ENCODE measurements around the gene CASP7.

The CASP7 gene

DNA sequence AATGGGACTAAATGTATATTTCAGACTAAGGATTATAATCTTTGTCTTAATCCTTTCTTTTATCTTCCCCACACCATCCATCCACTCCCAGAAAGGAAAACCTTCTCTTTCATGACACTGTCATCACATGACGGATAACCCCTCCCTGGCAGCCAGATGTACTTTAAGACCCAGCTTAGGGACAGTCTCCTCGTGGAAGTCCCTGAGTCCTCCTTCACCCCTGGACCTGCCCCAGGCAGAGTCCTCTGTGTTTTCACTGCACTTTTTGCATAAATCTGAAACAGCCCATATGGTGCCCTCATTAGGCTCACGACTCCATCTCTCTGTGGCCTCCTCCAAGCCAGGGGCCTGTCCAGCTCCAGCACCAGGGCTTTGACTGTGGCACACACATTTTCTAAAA is 31.9 kb upstream of the CASP7 start:
- H2BK120ac ChIP-seq (ENCODE audit: low read depth, low read length) = no peak overlapping the region
- H3K14ac ChIP-seq (ENCODE audit: low read length in 2 of 2) = no peak overlapping the region
- no peak overlapping the region for H4K8ac ChIP-seq (ENCODE audit: low read length)
- no peak overlapping the region for H3K23ac ChIP-seq (ENCODE audit: low read length in 2 of 2)
- no peak overlapping the region for H2BK15ac ChIP-seq (ENCODE audit: low read depth, poor library complexity, severe bottlenecking)
- no peak overlapping the region for H4K91ac ChIP-seq (ENCODE audit: low read length)
- H3K27ac ChIP-seq (ENCODE audit: low read length, poor library complexity, severe bottlenecking) = no peak overlapping the region
- H3K4me1 ChIP-seq (ENCODE audit: control insufficient read depth, insufficient read depth, low read depth, low read length) = no peaks in the 10 kb centered on the region
- H2AFZ ChIP-seq (ENCODE audit: low read depth, low read length) = no peak overlapping the region
- no peaks in the 10 kb centered on the region for H3K9me3 ChIP-seq (ENCODE audit: control insufficient read depth, low read length)
- no peak overlapping the region for H2BK12ac ChIP-seq (ENCODE audit: low read length in 2 of 2)
- no peak overlapping the region for H3K18ac ChIP-seq (ENCODE audit: low read depth in 1 of 2, low read length in 2 of 2)
- WGBS = 83% methylated on average over 3 of the region's 3 CpGs
- H3K4ac ChIP-seq (ENCODE audit: low read depth in 1 of 2, low read length in 2 of 2) = no peak overlapping the region
- H3K36me3 ChIP-seq (ENCODE audit: control insufficient read depth in 1 of 2, insufficient read depth in 2 of 2, low read depth in 1 of 2, low read length in 2 of 2) = no peaks in the 10 kb centered on the region
- no peaks in the 10 kb centered on the region for H3K27me3 ChIP-seq (ENCODE audit: control insufficient read depth in 1 of 2, insufficient read depth in 1 of 2, low read length in 2 of 2)
- no peak for DNase-seq
- no peak overlapping the region for H3K9ac ChIP-seq (ENCODE audit: low read length)
- no peak overlapping the region for H2BK5ac ChIP-seq (ENCODE audit: low read depth, low read length, poor library complexity, severe bottlenecking)
- no peaks in the 10 kb centered on the region for H3K79me1 ChIP-seq (replicated peaks; ENCODE audit: low read length, poor library complexity, severe bottlenecking)
- H3K4me3 ChIP-seq (ENCODE audit: insufficient read depth in 1 of 2, low read depth in 1 of 2, low read length in 2 of 2) = no peak overlapping the region
- H3K4me2 ChIP-seq (ENCODE audit: low read length, poor library complexity, severe bottlenecking) = no peak overlapping the region
- no peak overlapping the region for H2AK5ac ChIP-seq (ENCODE audit: low read length, severe bottlenecking)

DNA sequence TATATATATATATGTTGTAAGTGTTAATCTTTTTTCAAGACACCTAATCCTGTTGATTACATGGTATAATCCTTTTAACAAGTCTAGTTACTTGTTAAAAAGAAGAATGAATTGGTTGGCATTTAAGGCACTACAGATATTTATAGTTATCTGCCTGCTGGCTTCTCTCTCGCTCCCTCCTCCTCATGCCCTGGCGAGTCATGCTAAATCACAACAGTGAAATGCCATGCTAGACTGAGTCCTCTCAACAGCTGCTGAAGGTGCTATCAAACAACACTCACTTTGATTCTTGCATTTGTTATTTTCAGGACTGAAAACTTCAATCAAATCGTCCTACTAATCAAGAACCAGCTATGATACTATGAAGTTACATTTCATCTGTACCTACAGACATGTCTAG is 31.2 kb upstream of the CASP7 start:
- Histone ChIP-seq H3K4me1 (ENCODE audit: control insufficient read depth, insufficient read depth, low read depth, low read length) (no peaks in the 10 kb centered on the region), H3K14ac (ENCODE audit: low read length in 2 of 2) (no peak overlapping the region), H3K4me2 (ENCODE audit: low read length, poor library complexity, severe bottlenecking) (no peak overlapping the region), H3K23ac (ENCODE audit: low read length in 2 of 2) (no peak overlapping the region), H2BK15ac (ENCODE audit: low read depth, poor library complexity, severe bottlenecking) (no peak overlapping the region), H3K4me3 (ENCODE audit: insufficient read depth in 1 of 2, low read depth in 1 of 2, low read length in 2 of 2) (no peak overlapping the region), H3K9me3 (ENCODE audit: control insufficient read depth, low read length) (no peaks in the 10 kb centered on the region), H2BK120ac (ENCODE audit: low read depth, low read length) (no peak overlapping the region), H3K79me1 (replicated peaks; ENCODE audit: low read length, poor library complexity, severe bottlenecking) (no peaks in the 10 kb centered on the region), H3K27me3 (ENCODE audit: control insufficient read depth in 1 of 2, insufficient read depth in 1 of 2, low read length in 2 of 2) (peaks cover 0 to 2% of the 10 kb centered on the region in 2 experiments), H3K18ac (ENCODE audit: low read depth in 1 of 2, low read length in 2 of 2) (no peak overlapping the region), H4K8ac (ENCODE audit: low read length) (no peak overlapping the region), H3K9ac (ENCODE audit: low read length) (no peak overlapping the region), H2AFZ (ENCODE audit: low read depth, low read length) (no peak overlapping the region), H3K36me3 (ENCODE audit: control insufficient read depth in 1 of 2, insufficient read depth in 2 of 2, low read depth in 1 of 2, low read length in 2 of 2) (no peaks in the 10 kb centered on the region), H4K91ac (ENCODE audit: low read length) (no peak overlapping the region), H2BK12ac (ENCODE audit: low read length in 2 of 2) (no peak overlapping the region), H2AK5ac (ENCODE audit: low read length, severe bottlenecking) (no peak overlapping the region), H3K4ac (ENCODE audit: low read depth in 1 of 2, low read length in 2 of 2) (no peak overlapping the region), H3K27ac (ENCODE audit: low read length, poor library complexity, severe bottlenecking) (no peak overlapping the region), H2BK5ac (ENCODE audit: low read depth, low read length, poor library complexity, severe bottlenecking) (no peak overlapping the region)
- WGBS = 84% methylated on average over 3 of the region's 3 CpGs
- DNase-seq = no peak

DNA sequence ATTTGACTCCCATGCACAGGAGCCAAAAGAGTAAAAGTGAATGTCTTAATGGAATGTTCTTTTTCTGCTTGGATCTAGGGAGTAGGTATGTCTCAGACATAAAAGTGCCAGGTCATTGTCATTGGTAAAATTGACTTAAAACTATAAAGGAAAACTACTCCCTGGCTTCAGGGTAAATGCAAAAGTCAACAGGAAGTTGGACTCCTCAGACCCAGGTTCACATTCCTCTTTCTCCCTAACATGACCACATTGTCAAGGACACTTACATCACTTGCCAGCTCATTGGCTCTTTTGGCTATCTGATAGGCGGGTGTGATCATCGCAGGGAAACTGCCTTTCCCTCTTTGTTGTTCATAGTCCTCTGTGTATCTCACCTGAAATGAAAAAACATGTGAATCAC is 29.5 kb upstream of the CASP7 start:
- Histone ChIP-seq H3K18ac (ENCODE audit: low read depth in 1 of 2, low read length in 2 of 2) (no peak overlapping the region), H3K79me1 (replicated peaks; ENCODE audit: low read length, poor library complexity, severe bottlenecking) (no peaks in the 10 kb centered on the region), H3K36me3 (ENCODE audit: control insufficient read depth in 1 of 2, insufficient read depth in 2 of 2, low read depth in 1 of 2, low read length in 2 of 2) (no peaks in the 10 kb centered on the region), H3K4me3 (ENCODE audit: insufficient read depth in 1 of 2, low read depth in 1 of 2, low read length in 2 of 2) (no peak overlapping the region), H4K91ac (ENCODE audit: low read length) (no peak overlapping the region), H2AK5ac (ENCODE audit: low read length, severe bottlenecking) (no peak overlapping the region), H3K14ac (ENCODE audit: low read length in 2 of 2) (no peak overlapping the region), H2BK120ac (ENCODE audit: low read depth, low read length) (no peak overlapping the region), H2AFZ (ENCODE audit: low read depth, low read length) (no peak overlapping the region), H2BK5ac (ENCODE audit: low read depth, low read length, poor library complexity, severe bottlenecking) (no peak overlapping the region), H3K4ac (ENCODE audit: low read depth in 1 of 2, low read length in 2 of 2) (no peak overlapping the region), H2BK12ac (ENCODE audit: low read length in 2 of 2) (no peak overlapping the region), H2BK15ac (ENCODE audit: low read depth, poor library complexity, severe bottlenecking) (no peak overlapping the region), H3K27me3 (ENCODE audit: control insufficient read depth in 1 of 2, insufficient read depth in 1 of 2, low read length in 2 of 2) (peaks cover 4 to 8% of the 10 kb centered on the region in 2 experiments), H3K9ac (ENCODE audit: low read length) (no peak overlapping the region), H4K8ac (ENCODE audit: low read length) (no peak overlapping the region), H3K27ac (ENCODE audit: low read length, poor library complexity, severe bottlenecking) (no peak overlapping the region), H3K4me2 (ENCODE audit: low read length, poor library complexity, severe bottlenecking) (no peak overlapping the region), H3K9me3 (ENCODE audit: control insufficient read depth, low read length) (no peaks in the 10 kb centered on the region), H3K23ac (ENCODE audit: low read length in 2 of 2) (no peak overlapping the region), H3K4me1 (ENCODE audit: control insufficient read depth, insufficient read depth, low read depth, low read length) (no peaks in the 10 kb centered on the region)
- whole genome bisulfite sequencing = 95% methylated on average over 2 of the region's 2 CpGs
- no peak for DNase-seq

DNA sequence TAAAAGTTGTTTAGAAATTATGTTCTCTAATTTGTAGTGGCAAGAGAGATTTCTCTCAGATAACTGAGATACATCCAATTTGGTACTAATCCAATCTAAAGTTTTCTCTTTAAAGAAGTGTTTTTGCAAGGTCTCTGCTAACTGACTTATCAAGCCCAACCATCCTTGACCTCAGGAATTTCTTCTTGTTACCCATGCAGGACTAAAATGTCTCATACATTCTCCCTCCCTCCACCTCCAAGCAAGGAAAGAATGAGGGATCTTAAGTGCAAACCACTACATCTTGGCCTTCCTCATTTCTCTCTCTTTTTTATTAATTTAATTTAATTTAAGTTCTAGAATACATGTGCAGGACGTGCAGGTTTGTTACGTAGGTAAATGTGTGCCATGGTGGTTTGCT is 28.7 kb upstream of the CASP7 start:
- no peak for DNase-seq
- WGBS = 100% methylated on average over 2 of the region's 2 CpGs

More for the DNA sequence above, 28.7 kb upstream of the CASP7 start:
- no peak overlapping the region for H3K4me2 ChIP-seq (ENCODE audit: low read length, poor library complexity, severe bottlenecking)
- no peak overlapping the region for H2BK15ac ChIP-seq (ENCODE audit: low read depth, poor library complexity, severe bottlenecking)
- H3K36me3 ChIP-seq (ENCODE audit: control insufficient read depth in 1 of 2, insufficient read depth in 2 of 2, low read depth in 1 of 2, low read length in 2 of 2) = no peaks in the 10 kb centered on the region
- no peak overlapping the region for H2BK12ac ChIP-seq (ENCODE audit: low read length in 2 of 2)
- peaks cover 4 to 8% of the 10 kb centered on the region in 2 experiments for H3K27me3 ChIP-seq (ENCODE audit: control insufficient read depth in 1 of 2, insufficient read depth in 1 of 2, low read length in 2 of 2)
- H3K18ac ChIP-seq (ENCODE audit: low read depth in 1 of 2, low read length in 2 of 2) = no peak overlapping the region
- no peak overlapping the region for H2BK5ac ChIP-seq (ENCODE audit: low read depth, low read length, poor library complexity, severe bottlenecking)
- no peaks in the 10 kb centered on the region for H3K79me1 ChIP-seq (replicated peaks; ENCODE audit: low read length, poor library complexity, severe bottlenecking)
- H3K4ac ChIP-seq (ENCODE audit: low read depth in 1 of 2, low read length in 2 of 2) = no peak overlapping the region
- no peak overlapping the region for H2BK120ac ChIP-seq (ENCODE audit: low read depth, low read length)
- H3K4me3 ChIP-seq (ENCODE audit: insufficient read depth in 1 of 2, low read depth in 1 of 2, low read length in 2 of 2) = no peak overlapping the region
- H4K8ac ChIP-seq (ENCODE audit: low read length) = no peak overlapping the region
- H3K23ac ChIP-seq (ENCODE audit: low read length in 2 of 2) = no peak overlapping the region
- no peak overlapping the region for H3K27ac ChIP-seq (ENCODE audit: low read length, poor library complexity, severe bottlenecking)
- no peaks in the 10 kb centered on the region for H3K9me3 ChIP-seq (ENCODE audit: control insufficient read depth, low read length)
- no peak overlapping the region for H2AK5ac ChIP-seq (ENCODE audit: low read length, severe bottlenecking)
- H3K14ac ChIP-seq (ENCODE audit: low read length in 2 of 2) = no peak overlapping the region
- H4K91ac ChIP-seq (ENCODE audit: low read length) = no peak overlapping the region
- H3K9ac ChIP-seq (ENCODE audit: low read length) = no peak overlapping the region
- no peak overlapping the region for H2AFZ ChIP-seq (ENCODE audit: low read depth, low read length)
- H3K4me1 ChIP-seq (ENCODE audit: control insufficient read depth, insufficient read depth, low read depth, low read length) = no peaks in the 10 kb centered on the region

Measured in mesenchymal stem cell (in vitro differentiated cells and primary cell).